Measurements from ENCODE around the gene MYRFL. TPM values are rescaled to one million over a fixed set of nuclear protein-coding genes. Genes with fewer than 3 reads are reported as not detected.
"Not testable (repeated sequence)": the region's sequence is repeated elsewhere in the genome, so short reads cannot be mapped to it uniquely, and the experiment has no call there.

Gene MYRFL
- polyA plus RNA-seq, 4 donors: 16.7 to 56.5 (median 42.8) TPM

DNA sequence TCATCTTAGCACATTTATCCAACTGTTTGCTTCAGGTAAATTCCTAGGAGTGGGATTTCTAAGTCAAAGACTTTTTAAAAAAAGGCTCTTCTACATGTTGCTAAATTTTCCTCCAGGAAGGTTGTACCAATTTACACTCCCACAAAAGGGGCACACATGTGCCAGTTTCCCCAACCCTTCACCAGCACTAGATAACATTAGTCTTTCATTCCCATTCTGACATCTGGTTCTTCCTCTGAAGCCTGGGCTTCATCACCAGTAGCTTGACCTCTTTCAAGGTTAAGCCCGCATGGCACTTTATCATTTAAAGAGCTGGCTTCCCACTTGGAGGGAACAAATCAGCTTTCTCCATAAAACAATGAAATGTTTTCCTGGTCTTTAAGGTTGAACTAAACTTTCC, 168.4 kb downstream of the MYRFL start:
- no peaks in the 10 kb centered on the region for H3K27me3 ChIP-seq (ENCODE audit: control insufficient read depth in 3 of 3, insufficient read depth in 3 of 3, low read length in 3 of 3)
- FAIRE-seq: no peak
- no peaks in the 10 kb centered on the region for H3K9me3 ChIP-seq (ENCODE audit: control insufficient read depth in 2 of 2, insufficient read depth in 1 of 2, low read depth in 1 of 2, low read length in 1 of 2)
- H3K27ac ChIP-seq (ENCODE audit: low read depth in 1 of 3, low read length in 2 of 3): no peak overlapping the region
- WGBS, 3 donors: 81 to 88% (median 85%) methylated on average over 1 of the region's 1 CpG
- H3K36me3 ChIP-seq (ENCODE audit: control insufficient read depth in 3 of 3, insufficient read depth in 2 of 3, low read depth in 1 of 3, low read length in 3 of 3): no peaks in the 10 kb centered on the region
- H3K4me3 ChIP-seq (ENCODE audit: low read depth in 1 of 3, low read length in 3 of 3): no peak overlapping the region
- H3K4me1 ChIP-seq (ENCODE audit: control insufficient read depth in 3 of 3, insufficient read depth in 2 of 3, low read depth in 1 of 3, low read length in 2 of 3): peaks cover 0 to 18% (median 2%) of the 10 kb centered on the region in 3 donors
- DNase-seq: no peak

DNA sequence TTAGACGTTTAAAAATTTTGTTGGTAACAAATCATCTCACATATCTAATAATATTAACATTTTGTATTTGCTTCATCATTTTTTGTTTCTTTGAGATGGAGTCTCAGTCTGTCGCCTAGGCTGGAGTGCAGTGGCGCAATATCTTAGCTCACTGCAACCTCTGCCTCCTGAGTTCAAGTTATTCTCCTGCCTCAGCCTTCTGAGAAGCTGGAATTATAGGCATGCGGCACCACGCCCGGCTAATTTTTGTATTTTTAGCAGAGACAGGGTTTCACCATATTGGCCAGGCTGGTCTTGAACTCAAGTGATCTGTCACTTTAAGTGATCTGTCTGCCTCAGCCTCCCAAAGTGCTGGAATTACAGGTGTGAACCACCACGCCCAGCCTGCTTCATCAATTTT, 169.1 kb downstream of the MYRFL start:
- peak in 1 of 2 donors; percentile 29 for DNase-seq
- Histone ChIP-seq H3K4me1 (ENCODE audit: control insufficient read depth in 3 of 3, insufficient read depth in 2 of 3, low read depth in 1 of 3, low read length in 2 of 3) (peaks cover 0 to 11% (median 2%) of the 10 kb centered on the region in 3 donors), H3K27ac (ENCODE audit: low read depth in 1 of 3, low read length in 2 of 3) (peak overlapping the region in 1 of 3 donors; percentile 60)
- not testable (repeated sequence) for H3K4me3 ChIP-seq (ENCODE audit: low read depth in 1 of 3, low read length in 3 of 3); H3K36me3 ChIP-seq (ENCODE audit: control insufficient read depth in 3 of 3, insufficient read depth in 2 of 3, low read depth in 1 of 3, low read length in 3 of 3); H3K9me3 ChIP-seq (ENCODE audit: control insufficient read depth in 2 of 2, insufficient read depth in 1 of 2, low read depth in 1 of 2, low read length in 1 of 2); FAIRE-seq; H3K27me3 ChIP-seq (ENCODE audit: control insufficient read depth in 3 of 3, insufficient read depth in 3 of 3, low read length in 3 of 3)
- WGBS, 3 donors: 44 to 81% (median 52%) methylated on average over 7 of the region's 7 CpGs

DNA sequence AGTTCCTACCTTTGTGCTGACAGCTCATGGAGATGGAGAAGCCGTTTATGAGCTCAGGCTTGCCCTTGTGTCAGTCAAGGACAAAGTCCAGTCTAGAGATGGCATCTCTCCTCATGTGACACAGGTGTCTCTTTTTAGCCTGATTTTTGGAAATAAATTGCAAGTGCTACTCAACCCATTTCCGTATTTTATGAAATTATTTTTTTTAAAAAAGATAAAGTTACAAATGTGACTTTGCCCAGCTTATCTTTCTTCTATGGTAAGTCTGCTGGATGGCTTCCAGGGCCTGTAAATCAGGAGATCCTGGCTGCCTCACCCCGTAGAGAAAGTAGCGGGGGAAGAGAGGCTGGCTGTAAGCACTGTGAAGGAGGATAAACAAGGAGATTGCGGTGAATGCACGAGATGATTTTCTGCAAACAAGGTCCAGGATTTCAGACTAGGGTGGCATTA, 169.7 kb downstream of the MYRFL start:
- no peaks in the 10 kb centered on the region for H3K36me3 ChIP-seq (ENCODE audit: control insufficient read depth in 3 of 3, insufficient read depth in 2 of 3, low read depth in 1 of 3, low read length in 3 of 3)
- H3K9me3 ChIP-seq (ENCODE audit: control insufficient read depth in 2 of 2, insufficient read depth in 1 of 2, low read depth in 1 of 2, low read length in 1 of 2): peaks cover 0 to 7% of the 10 kb centered on the region in 2 donors
- H3K4me3 ChIP-seq (ENCODE audit: low read depth in 1 of 3, low read length in 3 of 3): no peak overlapping the region
- DNase-seq (peak; percentile 87 to 88), FAIRE-seq (no peak)
- peak overlapping the region in 1 of 3 donors; percentile 60 for H3K27ac ChIP-seq (ENCODE audit: low read depth in 1 of 3, low read length in 2 of 3)
- WGBS, 3 donors: 10 to 52% (median 26%) methylated on average over 6 of the region's 6 CpGs
- H3K4me1 ChIP-seq (ENCODE audit: control insufficient read depth in 3 of 3, insufficient read depth in 2 of 3, low read depth in 1 of 3, low read length in 2 of 3): peaks cover 0 to 7% (median 2%) of the 10 kb centered on the region in 3 donors
- H3K27me3 ChIP-seq (ENCODE audit: control insufficient read depth in 3 of 3, insufficient read depth in 3 of 3, low read length in 3 of 3): no peaks in the 10 kb centered on the region

DNA sequence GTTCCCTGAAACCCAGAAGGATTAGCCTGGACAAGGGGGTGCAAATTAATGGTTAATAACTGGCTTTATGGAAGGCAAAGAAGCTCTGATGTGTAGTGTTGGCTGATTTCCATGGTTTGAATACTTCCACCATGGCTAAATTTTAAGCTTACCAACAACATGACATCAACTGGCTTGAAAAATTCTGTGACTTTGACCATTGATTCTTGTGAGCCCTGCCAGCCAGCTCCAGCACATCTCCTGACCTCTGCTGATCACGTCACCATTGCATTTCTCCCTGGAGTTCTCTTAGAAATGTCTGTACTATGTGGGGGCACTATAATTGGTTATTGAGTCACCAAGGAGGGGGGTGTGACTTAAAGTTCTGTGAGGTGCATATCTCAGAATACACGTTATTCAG, 171.2 kb downstream of the MYRFL start:
- DNase-seq (no peak), FAIRE-seq (no peak)
- Histone ChIP-seq H3K36me3 (ENCODE audit: control insufficient read depth in 3 of 3, insufficient read depth in 2 of 3, low read depth in 1 of 3, low read length in 3 of 3) (no peaks in the 10 kb centered on the region), H3K27me3 (ENCODE audit: control insufficient read depth in 3 of 3, insufficient read depth in 3 of 3, low read length in 3 of 3) (no peaks in the 10 kb centered on the region), H3K27ac (ENCODE audit: low read depth in 1 of 3, low read length in 2 of 3) (no peak overlapping the region), H3K9me3 (ENCODE audit: control insufficient read depth in 2 of 2, insufficient read depth in 1 of 2, low read depth in 1 of 2, low read length in 1 of 2) (peaks cover 0 to 8% of the 10 kb centered on the region in 2 donors), H3K4me3 (ENCODE audit: low read depth in 1 of 3, low read length in 3 of 3) (no peak overlapping the region), H3K4me1 (ENCODE audit: control insufficient read depth in 3 of 3, insufficient read depth in 2 of 3, low read depth in 1 of 3, low read length in 2 of 3) (peaks cover under 1 to 7% (median 2%) of the 10 kb centered on the region in 3 donors)
- 75 to 83% (median 75%) methylated on average over 2 of the region's 2 CpGs for WGBS, 3 donors

DNA sequence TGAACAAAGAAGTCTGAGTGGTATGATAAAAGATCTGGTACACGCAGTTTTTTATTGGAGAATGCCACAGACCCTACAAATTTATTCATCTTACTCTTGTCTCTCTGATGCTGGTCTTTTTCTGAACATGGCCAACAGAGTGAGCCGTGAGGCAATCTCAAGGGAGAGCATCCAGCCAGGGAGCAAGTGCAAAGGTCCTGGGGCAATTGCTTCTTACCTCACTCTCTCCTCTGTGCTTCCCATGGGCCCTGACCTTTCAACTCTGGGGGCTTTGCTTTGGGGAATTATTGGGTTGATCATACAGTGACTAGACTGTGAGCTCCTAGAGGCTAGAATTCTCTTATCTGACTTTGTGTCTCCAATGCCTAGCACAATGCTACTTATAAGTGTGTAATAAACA, 171.7 kb downstream of the MYRFL start:
- no peak overlapping the region for H3K4me3 ChIP-seq (ENCODE audit: low read depth in 1 of 3, low read length in 3 of 3)
- FAIRE-seq (no peak), DNase-seq (no peak)
- H3K27ac ChIP-seq (ENCODE audit: low read depth in 1 of 3, low read length in 2 of 3): no peak overlapping the region
- no peaks in the 10 kb centered on the region for H3K36me3 ChIP-seq (ENCODE audit: control insufficient read depth in 3 of 3, insufficient read depth in 2 of 3, low read depth in 1 of 3, low read length in 3 of 3)
- H3K9me3 ChIP-seq (ENCODE audit: control insufficient read depth in 2 of 2, insufficient read depth in 1 of 2, low read depth in 1 of 2, low read length in 1 of 2): peaks cover 0 to 8% of the 10 kb centered on the region in 2 donors
- H3K4me1 ChIP-seq (ENCODE audit: control insufficient read depth in 3 of 3, insufficient read depth in 2 of 3, low read depth in 1 of 3, low read length in 2 of 3): peaks cover 2 to 9% (median 2%) of the 10 kb centered on the region in 3 donors
- H3K27me3 ChIP-seq (ENCODE audit: control insufficient read depth in 3 of 3, insufficient read depth in 3 of 3, low read length in 3 of 3): no peaks in the 10 kb centered on the region
- WGBS, 3 donors: 85 to 88% (median 87%) methylated on average over 2 of the region's 2 CpGs

DNA sequence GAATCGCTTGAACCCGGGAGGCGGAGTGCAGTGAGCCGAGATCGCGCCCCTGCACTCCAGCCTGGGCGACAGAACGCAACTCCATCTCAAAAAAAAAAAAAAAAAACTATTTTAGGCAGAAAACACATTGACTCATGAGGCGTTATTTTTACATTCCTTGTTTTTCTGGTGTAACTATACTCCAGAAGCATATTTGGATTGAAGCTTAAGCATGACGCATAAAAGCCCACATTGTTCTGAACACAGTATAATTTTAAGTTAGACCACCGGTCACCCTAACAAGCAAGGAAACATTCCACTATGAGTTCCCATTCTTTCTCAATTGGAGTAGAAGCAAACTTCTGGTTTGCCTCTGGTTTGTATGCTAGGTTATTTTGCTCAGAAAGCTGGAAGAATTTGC, 173.0 kb downstream of the MYRFL start:
- WGBS, 3 donors: 93 to 96% (median 95%) methylated on average over 11 of the region's 11 CpGs
- no peak for FAIRE-seq

DNA sequence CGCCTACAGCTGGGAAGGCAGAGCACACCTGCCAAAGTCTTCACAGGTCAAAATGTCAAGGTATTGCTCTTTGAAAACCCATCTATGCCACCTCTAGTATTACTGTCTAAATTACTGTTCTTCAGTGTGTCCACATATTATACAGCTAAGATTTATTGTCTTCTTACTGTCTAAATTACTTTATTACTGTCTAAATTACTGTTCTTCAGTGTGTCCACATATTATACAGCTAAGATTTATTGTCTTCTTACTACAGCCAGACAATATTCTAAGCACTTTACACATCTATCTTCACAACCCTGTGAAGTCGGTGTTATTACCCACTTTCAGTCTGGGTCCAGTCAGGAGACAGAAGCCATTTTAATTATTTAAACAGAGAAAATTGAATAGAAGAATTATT, 173.9 kb downstream of the MYRFL start:
- DNase-seq (peak; percentile 15 to 26), FAIRE-seq (no peak)
- Histone ChIP-seq H3K36me3 (ENCODE audit: control insufficient read depth in 3 of 3, insufficient read depth in 2 of 3, low read depth in 1 of 3, low read length in 3 of 3) (no peaks in the 10 kb centered on the region), H3K27ac (ENCODE audit: low read depth in 1 of 3, low read length in 2 of 3) (no peak overlapping the region), H3K27me3 (ENCODE audit: control insufficient read depth in 3 of 3, insufficient read depth in 3 of 3, low read length in 3 of 3) (no peaks in the 10 kb centered on the region), H3K9me3 (ENCODE audit: control insufficient read depth in 2 of 2, insufficient read depth in 1 of 2, low read depth in 1 of 2, low read length in 1 of 2) (peaks cover 0 to 8% of the 10 kb centered on the region in 2 donors), H3K4me3 (ENCODE audit: low read depth in 1 of 3, low read length in 3 of 3) (no peak overlapping the region), H3K4me1 (ENCODE audit: control insufficient read depth in 3 of 3, insufficient read depth in 2 of 3, low read depth in 1 of 3, low read length in 2 of 3) (peaks cover 2 to 22% (median 8%) of the 10 kb centered on the region in 3 donors)
- 43 to 84% (median 64%) methylated on average over 2 of the region's 2 CpGs for WGBS, 3 donors

More for the DNA sequence above, 173.0 kb downstream of the MYRFL start:
- no peak for DNase-seq
- peaks cover 2 to 22% (median 8%) of the 10 kb centered on the region in 3 donors for H3K4me1 ChIP-seq (ENCODE audit: control insufficient read depth in 3 of 3, insufficient read depth in 2 of 3, low read depth in 1 of 3, low read length in 2 of 3)
- no peaks in the 10 kb centered on the region for H3K27me3 ChIP-seq (ENCODE audit: control insufficient read depth in 3 of 3, insufficient read depth in 3 of 3, low read length in 3 of 3)
- no peaks in the 10 kb centered on the region for H3K36me3 ChIP-seq (ENCODE audit: control insufficient read depth in 3 of 3, insufficient read depth in 2 of 3, low read depth in 1 of 3, low read length in 3 of 3)
- no peak overlapping the region for H3K4me3 ChIP-seq (ENCODE audit: low read depth in 1 of 3, low read length in 3 of 3)
- H3K27ac ChIP-seq (ENCODE audit: low read depth in 1 of 3, low read length in 2 of 3): no peak overlapping the region
- H3K9me3 ChIP-seq (ENCODE audit: control insufficient read depth in 2 of 2, insufficient read depth in 1 of 2, low read depth in 1 of 2, low read length in 1 of 2): peaks cover 0 to 8% of the 10 kb centered on the region in 2 donors

DNA sequence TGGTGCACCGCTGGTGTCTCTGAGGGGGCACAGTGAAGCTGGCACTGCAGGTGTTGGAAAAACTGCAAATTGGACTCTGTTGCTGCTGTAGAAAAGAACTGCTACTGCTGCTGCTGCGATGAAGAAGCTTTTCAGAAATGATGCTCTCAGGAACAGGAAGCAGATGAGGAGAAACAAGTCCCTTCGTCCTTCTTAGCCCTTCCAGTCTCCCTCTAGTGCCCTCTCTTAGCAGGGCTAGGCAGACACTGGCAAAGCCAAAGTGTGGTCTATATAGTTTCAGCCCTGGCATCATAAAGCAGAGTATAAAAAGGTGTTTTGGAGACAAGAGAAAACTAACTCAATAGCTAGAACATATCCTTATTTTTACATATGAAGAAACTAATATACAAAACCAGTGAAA, 174.5 kb downstream of the MYRFL start:
- H3K9me3 ChIP-seq (ENCODE audit: control insufficient read depth in 2 of 2, insufficient read depth in 1 of 2, low read depth in 1 of 2, low read length in 1 of 2): peaks cover 0 to 8% of the 10 kb centered on the region in 2 donors
- no peak overlapping the region for H3K4me3 ChIP-seq (ENCODE audit: low read depth in 1 of 3, low read length in 3 of 3)
- FAIRE-seq (no peak), DNase-seq (no peak)
- WGBS, 3 donors: 51 to 73% (median 55%) methylated on average over 3 of the region's 3 CpGs
- no peak overlapping the region for H3K27ac ChIP-seq (ENCODE audit: low read depth in 1 of 3, low read length in 2 of 3)
- H3K36me3 ChIP-seq (ENCODE audit: control insufficient read depth in 3 of 3, insufficient read depth in 2 of 3, low read depth in 1 of 3, low read length in 3 of 3): no peaks in the 10 kb centered on the region
- H3K4me1 ChIP-seq (ENCODE audit: control insufficient read depth in 3 of 3, insufficient read depth in 2 of 3, low read depth in 1 of 3, low read length in 2 of 3): peaks cover 2 to 18% (median 8%) of the 10 kb centered on the region in 3 donors
- no peaks in the 10 kb centered on the region for H3K27me3 ChIP-seq (ENCODE audit: control insufficient read depth in 3 of 3, insufficient read depth in 3 of 3, low read length in 3 of 3)

Measured in small intestine (tissue), 7 donors.